ENCODE measurements around the gene FBRS.

FBRS gene

GRCh38 chr16:30644334-30644830 is 13.8 kb upstream of the FBRS start:
- DNase-seq (ENCODE audit: low read depth in 2 of 2): no peak

- DNase-seq (ENCODE audit: low read depth in 2 of 2): no peak
Measured at GRCh38 chr16:30645727-30646126, 12.5 kb upstream of the FBRS start.

- DNase-seq (ENCODE audit: low read depth in 2 of 2): no peak
Measured at GRCh38 chr16:30647274-30647571, 11.0 kb upstream of the FBRS start.

- DNase-seq (ENCODE audit: low read depth in 2 of 2): no peak
Measured at GRCh38 chr16:30649725-30650368, 8.4 kb upstream of the FBRS start.

GRCh38 chr16:30650369-30651123 is 7.7 kb upstream of the FBRS start, which contains the start of gene PRR14:
TSS of gene PRR14 (plus strand) at chr16:30650960. CDS start at chr16:30651646, 686 bp downstream.
- peak; percentile 93 to 97 for DNase-seq (ENCODE audit: low read depth in 2 of 2)

GRCh38 chr16:30651124-30652004 is 6.9 kb upstream of the FBRS start:
- peak; percentile 42 to 60 for DNase-seq (ENCODE audit: low read depth in 2 of 2)

GRCh38 chr16:30652005-30652296 is 6.3 kb upstream of the FBRS start:
- no peak for DNase-seq (ENCODE audit: low read depth in 2 of 2)

- DNase-seq (ENCODE audit: low read depth in 2 of 2): no peak
Measured at GRCh38 chr16:30652718-30653117, 5.5 kb upstream of the FBRS start.

GRCh38 chr16:30654856-30655255 is 3.4 kb upstream of the FBRS start:
- DNase-seq (ENCODE audit: low read depth in 2 of 2): no peak

GRCh38 chr16:30655815-30656347 is 2.4 kb upstream of the FBRS start:
- no peak for DNase-seq (ENCODE audit: low read depth in 2 of 2)

GRCh38 chr16:30656388-30656787 is 1.8 kb upstream of the FBRS start:
- DNase-seq (ENCODE audit: low read depth in 2 of 2): no peak

- DNase-seq (ENCODE audit: low read depth in 2 of 2): no peak
Measured at GRCh38 chr16:30656974-30657865, 1.0 kb upstream of the FBRS start.

- DNase-seq (ENCODE audit: low read depth in 2 of 2): no peak
Measured at GRCh38 chr16:30658731-30659506, 688 bp downstream of the FBRS start.

GRCh38 chr16:30659507-30660423 is 1.5 kb downstream of the FBRS start:
- peak in 1 of 2 donors; percentile 32 for DNase-seq (ENCODE audit: low read depth in 2 of 2)

GRCh38 chr16:30660424-30661261 is 2.4 kb downstream of the FBRS start:
- DNase-seq (ENCODE audit: low read depth in 2 of 2): peak; percentile 49 to 54

- no peak for DNase-seq (ENCODE audit: low read depth in 2 of 2)
Measured at GRCh38 chr16:30662449-30662848, 4.2 kb downstream of the FBRS start.

GRCh38 chr16:30663038-30663437 is 4.8 kb downstream of the FBRS start:
- no peak for DNase-seq (ENCODE audit: low read depth in 2 of 2)

- no peak for DNase-seq (ENCODE audit: low read depth in 2 of 2)
Measured at GRCh38 chr16:30663820-30664219, 5.6 kb downstream of the FBRS start.
